ENCODE data around the gene TGM2.
A peak's percentile ranks its signal among the peaks of the same experiment; 100 is the strongest.

Gene TGM2

GRCh38 chr20:38130687-38131587, 34.1 kb downstream of the TGM2 start:
- Histone ChIP-seq H3K4me1 (ENCODE audit: control insufficient read depth, insufficient read depth, low read length) (0 out of 2 replicates have a peak, but pooled peaks cover 4% of the 10 kb centered on the region), H3K27ac (ENCODE audit: extremely low read depth, low read depth, low read length) (no peak overlapping the region), H3K9me3 (ENCODE audit: control insufficient read depth, insufficient read depth, low read depth, low read length) (no peaks in the 10 kb centered on the region), H3K4me3 (ENCODE audit: low read depth, low read length) (no peak overlapping the region), H3K36me3 (ENCODE audit: control insufficient read depth in 2 of 2, insufficient read depth in 1 of 2, low read length in 2 of 2) (no peaks in the 10 kb centered on the region)
- TF ChIP-seq ZNF202 (tag by site-specific recombination; IDR thresholded peaks at IDR 0.05; ENCODE audit: borderline replicate concordance) (no peak), ZNF155 (tag by site-specific recombination; IDR thresholded peaks at IDR 0.05) (no peak), ZNF510 (tag by site-specific recombination; IDR thresholded peaks at IDR 0.05; ENCODE audit: insufficient replicate concordance) (no peak), ATF2 (tag by site-specific recombination; IDR thresholded peaks at IDR 0.05; ENCODE audit: low read depth) (no peak), ZNF830 (tag by site-specific recombination; IDR thresholded peaks at IDR 0.05; ENCODE audit: low read depth) (no peak), ZNF785 (tag by site-specific recombination; IDR thresholded peaks at IDR 0.05) (no peak), ZNF654 (tag by site-specific recombination; IDR thresholded peaks at IDR 0.05; ENCODE audit: low read depth) (no peak), ZBTB17 (tag by site-specific recombination; IDR thresholded peaks at IDR 0.05) (0 out of 2 replicates have a peak, but pooled peaks have one; percentile 43), ZNF549 (tag by site-specific recombination; IDR thresholded peaks at IDR 0.05) (no peak), ZFHX2 (tag by site-specific recombination; conservative IDR thresholded peaks at IDR 0.05) (peak; percentile 29; the same call in 1 of the 2 replicates), ZNF626 (tag by site-specific recombination; IDR thresholded peaks at IDR 0.05) (no peak), KLF10 (tag by site-specific recombination; IDR thresholded peaks at IDR 0.05) (no peak), CTCF (tag by site-specific recombination; IDR thresholded peaks at IDR 0.05) (no peak), ZNF302 (tag by site-specific recombination; IDR thresholded peaks at IDR 0.05; ENCODE audit: low read depth) (no peak), INSM2 (tag by site-specific recombination; IDR thresholded peaks at IDR 0.05) (no peak), ZNF423 (tag by site-specific recombination; IDR thresholded peaks at IDR 0.05) (no peak), ZNF10 (tag by site-specific recombination; IDR thresholded peaks at IDR 0.05) (no peak)
- POLR2A ChIA-PET: interaction anchor here (1.0 to 1.6 kb wide), 2 partner anchors 9 to 13 kb away, joined by 3 to 4 read pairs; no protein-coding TSS in a partner anchor
- CTCF ChIA-PET: interaction anchor here (0.9 to 2.0 kb wide), 5 partner anchors 8 to 73 kb away, joined by 4 to 8 read pairs (median 5); no protein-coding TSS in a partner anchor

- Histone ChIP-seq H3K4me1 (ENCODE audit: control insufficient read depth, insufficient read depth, low read length) (0 out of 2 replicates have a peak, but pooled peaks cover 4% of the 10 kb centered on the region), H3K27ac (ENCODE audit: extremely low read depth, low read depth, low read length) (no peak overlapping the region), H3K36me3 (ENCODE audit: control insufficient read depth in 2 of 2, insufficient read depth in 1 of 2, low read length in 2 of 2) (no peaks in the 10 kb centered on the region), H3K9me3 (ENCODE audit: control insufficient read depth, insufficient read depth, low read depth, low read length) (no peaks in the 10 kb centered on the region), H3K4me3 (ENCODE audit: low read depth, low read length) (no peak overlapping the region)
- CTCF ChIA-PET: interaction anchor here (0.7 to 2.0 kb wide), 2 partner anchors 15 to 39 kb away, joined by 3 to 8 read pairs; no protein-coding TSS in a partner anchor
- POLR2A ChIA-PET: no interaction called here
- no peak for TF ChIP-seq ZBTB17 (tag by site-specific recombination; IDR thresholded peaks at IDR 0.05)
- TF ChIP-seq ZNF148 (tag by site-specific recombination; IDR thresholded peaks at IDR 0.05; ENCODE audit: borderline replicate concordance): no peak
- no peak for TF ChIP-seq ZNF23 (tag by site-specific recombination; IDR thresholded peaks at IDR 0.05; ENCODE audit: borderline replicate concordance)
- TF ChIP-seq ZXDB (tag by site-specific recombination; IDR thresholded peaks at IDR 0.05): no peak
- no peak for TF ChIP-seq ZNF621 (tag by site-specific recombination; IDR thresholded peaks at IDR 0.05)
- no peak for TF ChIP-seq ZNF529 (tag by site-specific recombination; IDR thresholded peaks at IDR 0.05; ENCODE audit: insufficient replicate concordance)
- TF ChIP-seq ZNF654 (tag by site-specific recombination; IDR thresholded peaks at IDR 0.05; ENCODE audit: low read depth): no peak
- TF ChIP-seq ZNF211 (tag by site-specific recombination; IDR thresholded peaks at IDR 0.05; ENCODE audit: low read depth): no peak
- no peak for TF ChIP-seq ZBTB7A (tag by site-specific recombination; IDR thresholded peaks at IDR 0.05; ENCODE audit: low read depth)
- no peak for TF ChIP-seq ZNF24 (tag by site-specific recombination; IDR thresholded peaks at IDR 0.05)
- no peak for TF ChIP-seq FEZF1 (tag by site-specific recombination; IDR thresholded peaks at IDR 0.05)
These were observed 35.0 kb downstream of the TGM2 start for GRCh38 chr20:38129893-38130609.
